Bronchial epithelial cell (primary cell): ENCODE results near the gene ZNF184. TPM values are rescaled to one million over a fixed set of nuclear protein-coding genes. Genes with fewer than 3 reads are reported as not detected.

Source experiments
- DNase-seq: peaks from one replicate; pipeline ENCODE4 v3.0.0-alpha.2; 2010; ENCODE audit warnings: low read depth
- FAIRE-seq: peaks from 2 replicates; lab custom pipeline; 2011; peaks lifted over from hg19 to GRCh38; lab: Jason Lieb, UNC
- H3K27me3 ChIP-seq: 2 replicates; pipeline ENCODE4 v1.5.1; 2011; ENCODE audit warnings: low read length; ENCODE audit not compliant: control insufficient read depth, insufficient read depth
- H3K36me3 ChIP-seq: 2 replicates; pipeline ENCODE4 v1.5.1; 2011; ENCODE audit warnings: low read length; ENCODE audit not compliant: control insufficient read depth, insufficient read depth
- H3K4me3 ChIP-seq: 2 replicates; pipeline ENCODE4 v1.5.1; 2011; ENCODE audit warnings: mild to moderate bottlenecking, low read depth, low read length, control low read depth
- total RNA-seq: library from RNA; depleted of rRNA; stranded (reverse); fragments of >200 nt; gene quantifications from 2 replicates; pipeline ENCODE4 v1.2.1, GENCODE V29; 2014
- TF ChIP-seq, protein P1 (sequence below): IDR thresholded peaks from 2 replicates; pipeline ENCODE4 v1.5.1; 2011; ENCODE audit warnings: mild to moderate bottlenecking, moderate library complexity, low read length, control low read depth, inconsistent platforms; ENCODE audit not compliant: insufficient read depth, severe bottlenecking

ZNF184 gene
- total RNA-seq, 1 donor from 2014 or later: 6.8 TPM

DNA sequence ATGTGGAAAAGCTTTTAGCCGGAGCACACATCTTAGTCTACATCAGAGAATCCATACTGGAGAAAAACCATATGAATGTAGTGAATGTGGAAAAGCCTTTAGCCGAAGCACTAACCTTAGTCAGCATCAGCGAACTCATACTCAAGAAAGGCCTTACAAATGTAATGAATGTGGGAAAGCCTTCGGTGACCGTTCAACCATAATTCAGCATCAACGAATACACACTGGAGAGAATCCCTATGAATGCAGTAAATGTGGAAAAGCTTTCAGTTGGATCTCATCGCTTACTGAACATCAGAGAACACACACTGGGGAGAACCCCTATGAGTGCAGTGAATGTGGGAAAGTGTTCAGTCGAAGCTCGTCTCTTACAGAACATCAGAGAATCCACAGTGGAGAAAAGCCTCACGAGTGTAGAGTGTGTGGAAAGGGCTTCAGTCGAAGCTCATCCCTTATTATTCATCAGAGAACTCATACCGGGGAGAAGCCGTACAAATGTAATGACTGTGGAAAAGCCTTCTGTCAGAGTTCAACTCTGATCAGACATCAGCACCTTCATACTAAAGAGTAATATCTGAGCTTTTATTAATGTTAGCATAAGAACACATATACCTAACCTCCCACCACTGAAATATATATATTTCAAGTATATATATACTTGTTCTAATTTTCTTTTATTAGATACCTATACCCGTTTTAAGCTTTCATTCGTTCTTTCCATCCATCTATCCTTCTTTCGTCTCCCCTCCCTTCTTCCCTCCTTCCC is 71.8 kb downstream of the ZNF184 start:
- FAIRE-seq: no peak
- Histone ChIP-seq H3K36me3 (no peaks in the 10 kb centered on the region), H3K27me3 (no peaks in the 10 kb centered on the region), H3K4me3 (no peak overlapping the region)
- TF ChIP-seq, protein P1, sequence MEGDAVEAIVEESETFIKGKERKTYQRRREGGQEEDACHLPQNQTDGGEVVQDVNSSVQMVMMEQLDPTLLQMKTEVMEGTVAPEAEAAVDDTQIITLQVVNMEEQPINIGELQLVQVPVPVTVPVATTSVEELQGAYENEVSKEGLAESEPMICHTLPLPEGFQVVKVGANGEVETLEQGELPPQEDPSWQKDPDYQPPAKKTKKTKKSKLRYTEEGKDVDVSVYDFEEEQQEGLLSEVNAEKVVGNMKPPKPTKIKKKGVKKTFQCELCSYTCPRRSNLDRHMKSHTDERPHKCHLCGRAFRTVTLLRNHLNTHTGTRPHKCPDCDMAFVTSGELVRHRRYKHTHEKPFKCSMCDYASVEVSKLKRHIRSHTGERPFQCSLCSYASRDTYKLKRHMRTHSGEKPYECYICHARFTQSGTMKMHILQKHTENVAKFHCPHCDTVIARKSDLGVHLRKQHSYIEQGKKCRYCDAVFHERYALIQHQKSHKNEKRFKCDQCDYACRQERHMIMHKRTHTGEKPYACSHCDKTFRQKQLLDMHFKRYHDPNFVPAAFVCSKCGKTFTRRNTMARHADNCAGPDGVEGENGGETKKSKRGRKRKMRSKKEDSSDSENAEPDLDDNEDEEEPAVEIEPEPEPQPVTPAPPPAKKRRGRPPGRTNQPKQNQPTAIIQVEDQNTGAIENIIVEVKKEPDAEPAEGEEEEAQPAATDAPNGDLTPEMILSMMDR: no peak
- no peak for DNase-seq

Other genes with a start within 250 kb of the ZNF184 start
- 4.5 and 15.1 TPM in 2 replicates for gene PRSS16, start 225.4 kb downstream of the ZNF184 start, total RNA-seq
- gene POM121L2, start 160.8 kb downstream of the ZNF184 start, total RNA-seq: not detected in 2 replicates
- gene ZNF391, start 84.3 kb downstream of the ZNF184 start, total RNA-seq: 0.53 and 1.4 TPM in 2 replicates